ENCODE data around the gene BYSL.

- no peak for TF ChIP-seq CTCF (IDR thresholded peaks at IDR 0.05; ENCODE audit: insufficient read depth, low read length, poor library complexity, severe bottlenecking)
- TF ChIP-seq EZH2phosphoT487 (conservative IDR thresholded peaks at IDR 0.05; ENCODE audit: low read length), result no peak
Measured at GRCh38 chr6:41967312-41968287, 46.3 kb downstream of the BYSL start.
